HepG2 (cell line): ENCODE measurements around the gene CSNK1G1. TPM values are rescaled to one million over a fixed set of nuclear protein-coding genes. Genes with fewer than 3 reads are reported as not detected.

ENCODE experiments used
- ATM ChIP-seq: fragments of 450-650 bp; IDR thresholded peaks from 2 replicates; pipeline ENCODE4 v1.7.1; 2017; ENCODE audit warnings: mild to moderate bottlenecking, borderline replicate concordance
- GATAD1 ChIP-seq: IDR thresholded peaks from 2 replicates; pipeline ENCODE4 v1.6.1; 2016; ENCODE audit warnings: missing genetic modification reagents, missing compliant biosample characterization
- GZF1 ChIP-seq: sonication (generic); formaldehyde crosslinking; IDR thresholded peaks from 2 replicates; pipeline ENCODE4 v1.5.1; 2020; ENCODE audit warnings: mild to moderate bottlenecking, missing genetic modification reagents
- HOXA7 ChIP-seq: sonication (generic); formaldehyde crosslinking; IDR thresholded peaks from 2 replicates; pipeline ENCODE4 v1.8.1; 2022; ENCODE audit warnings: mild to moderate bottlenecking, missing genetic modification reagents, moderate library complexity
- JUND ChIP-seq: sonication (generic); formaldehyde crosslinking; IDR thresholded peaks from 2 replicates; pipeline ENCODE4 v1.8.0; 2022; ENCODE audit warnings: mild to moderate bottlenecking, missing genetic modification reagents
- MAFF ChIP-seq: IDR thresholded peaks from 2 replicates; pipeline ENCODE4 v1.6.1; 2011; ENCODE audit warnings: low read depth, low read length, improper control_type of control experiment
- MLLT10 ChIP-seq: sonication (generic); formaldehyde crosslinking; IDR thresholded peaks from 2 replicates; pipeline ENCODE4 v1.4.0; 2020; ENCODE audit warnings: missing genetic modification reagents
- NFKB2 ChIP-seq: sonication (generic); formaldehyde crosslinking; IDR thresholded peaks from 2 replicates; pipeline ENCODE4 v1.4.0; 2020; ENCODE audit warnings: missing genetic modification reagents, borderline replicate concordance
- PHB2 ChIP-seq: fragments of 450-650 bp; IDR thresholded peaks from 2 replicates; pipeline ENCODE4 v1.6.1; 2018; ENCODE audit not compliant: partially characterized antibody
- SIN3A ChIP-seq: IDR thresholded peaks from 2 replicates; pipeline ENCODE4 v1.6.1; 2011; ENCODE audit warnings: low read depth, mild to moderate bottlenecking, control low read depth, low read length, borderline replicate concordance
- SMAD3 ChIP-seq: sonication (generic); formaldehyde crosslinking; IDR thresholded peaks from 2 replicates; pipeline ENCODE4 v1.4.0; 2020; ENCODE audit warnings: missing genetic modification reagents
- SYNCRIP ChIP-seq: fragments of 200-400 bp; formaldehyde crosslinking; IDR thresholded peaks from 2 replicates; pipeline ENCODE4 v1.6.1; 2018; ENCODE audit warnings: mild to moderate bottlenecking, low read depth, low read length; ENCODE audit not compliant: insufficient read depth
- ZBTB10 ChIP-seq: sonication (generic); formaldehyde crosslinking; IDR thresholded peaks from 2 replicates; pipeline ENCODE4 v1.4.0; 2020; ENCODE audit warnings: missing genetic modification reagents, borderline replicate concordance
- ZFP1 ChIP-seq: IDR thresholded peaks from 2 replicates; pipeline ENCODE4 v1.6.1; 2016
- ZFYVE20 ChIP-seq: sonication (generic); formaldehyde crosslinking; IDR thresholded peaks from 2 replicates; pipeline ENCODE4 v1.8.0; 2023; ENCODE audit warnings: low read depth, mild to moderate bottlenecking, moderate library complexity, missing genetic modification reagents, borderline replicate concordance
- ZNF24 ChIP-seq: fragments of 450-650 bp; IDR thresholded peaks from 2 replicates; pipeline ENCODE4 v1.6.1; 2017; ENCODE audit warnings: antibody characterized with exemption, mild to moderate bottlenecking
- ZNF44 ChIP-seq: sonication (generic); formaldehyde crosslinking; IDR thresholded peaks from 2 replicates; pipeline ENCODE4 v1.5.1; 2020; ENCODE audit warnings: mild to moderate bottlenecking, missing genetic modification reagents
- ZNF446 ChIP-seq: sonication (generic); formaldehyde crosslinking; IDR thresholded peaks from 2 replicates; pipeline ENCODE4 v1.5.0; 2020; ENCODE audit warnings: mild to moderate bottlenecking, missing genetic modification reagents
- ZNF510 ChIP-seq: sonication (generic); formaldehyde crosslinking; IDR thresholded peaks from 2 replicates; pipeline ENCODE4 v1.4.0; 2020; ENCODE audit warnings: low read depth, mild to moderate bottlenecking, missing genetic modification reagents
- ZNF547 ChIP-seq: sonication (generic); formaldehyde crosslinking; IDR thresholded peaks from 2 replicates; pipeline ENCODE4 v1.5.1; 2020; ENCODE audit warnings: mild to moderate bottlenecking, missing genetic modification reagents
- ZNF605 ChIP-seq: sonication (generic); formaldehyde crosslinking; IDR thresholded peaks from 2 replicates; pipeline ENCODE4 v1.8.0; 2022; ENCODE audit warnings: mild to moderate bottlenecking, missing genetic modification reagents
- polyA plus RNA-seq, 8 experiments: library from polyadenylated mRNA; depleted of rRNA in 3 of 8; stranded (reverse) in 7 of 8; unstranded in 1 of 8; fragments of >200 nt; fragmentation: Illumina TruSeq in 4 of 8; extraction: Trizol in 4 of 8; gene quantifications; 2 replicates each; pipeline versions ENCODE4 v1.2.1 to v1.2.3, GENCODE V29; 2011 to 2016; ENCODE audit warnings: low read depth in 4 of 8, missing spikeins in 1 of 8, mixed read lengths in 1 of 8; ENCODE audit not compliant: insufficient read depth in 1 of 8
- total RNA-seq, 5 experiments: library from RNA; depleted of rRNA; stranded (reverse); fragments of >200 nt; fragmentation: Illumina TruSeq; extraction: Trizol; gene quantifications; 2 replicates each; pipeline ENCODE4 v1.2.3, GENCODE V29; 2016; ENCODE audit warnings: low read depth in 1 of 5
- TF ChIP-seq, protein P1 (sequence below): IDR thresholded peaks from 2 replicates; pipeline ENCODE4 v1.6.1; 2016; ENCODE audit warnings: low read depth, missing genetic modification reagents, missing compliant biosample characterization
- TF ChIP-seq, protein P2 (sequence below): sonication (generic); formaldehyde crosslinking; IDR thresholded peaks from 2 replicates; pipeline ENCODE4 v1.4.0; 2020; ENCODE audit warnings: missing genetic modification reagents, low read depth, mild to moderate bottlenecking, borderline replicate concordance

Gene CSNK1G1
- total and polyA plus RNA-seq, 2 of the 13 experiments (the other 11 are each of a cell fraction or from before 2014, with no cell fraction given): 8.5 to 12.6 TPM

GRCh38 chr15:64355944-64356709, at the start of gene CSNK1G1 (continued):
- TF ChIP-seq ZBTB10 (CRISPR knock-in tag): no peak
- TF ChIP-seq MLLT10 (CRISPR knock-in tag): no peak
- TF ChIP-seq NFKB2 (CRISPR knock-in tag): peak; percentile 11; the same call in 1 of the 2 replicates
- no peak for TF ChIP-seq ATM
- TF ChIP-seq JUND: no peak
- TF ChIP-seq ZNF44 (CRISPR knock-in tag): no peak
- no peak for TF ChIP-seq ZNF547 (CRISPR knock-in tag)
- TF ChIP-seq HOXA7 (CRISPR knock-in tag): no peak
- no peak for TF ChIP-seq ZFYVE20 (CRISPR knock-in tag)
- no peak for TF ChIP-seq GZF1 (CRISPR knock-in tag)
- TF ChIP-seq MAFF: no peak
- TF ChIP-seq SYNCRIP: no peak
- no peak for TF ChIP-seq ZFP1
- TF ChIP-seq SMAD3 (CRISPR knock-in tag): 0 out of 2 replicates have a peak, but pooled peaks have one; percentile 33
- TF ChIP-seq, protein P1, sequence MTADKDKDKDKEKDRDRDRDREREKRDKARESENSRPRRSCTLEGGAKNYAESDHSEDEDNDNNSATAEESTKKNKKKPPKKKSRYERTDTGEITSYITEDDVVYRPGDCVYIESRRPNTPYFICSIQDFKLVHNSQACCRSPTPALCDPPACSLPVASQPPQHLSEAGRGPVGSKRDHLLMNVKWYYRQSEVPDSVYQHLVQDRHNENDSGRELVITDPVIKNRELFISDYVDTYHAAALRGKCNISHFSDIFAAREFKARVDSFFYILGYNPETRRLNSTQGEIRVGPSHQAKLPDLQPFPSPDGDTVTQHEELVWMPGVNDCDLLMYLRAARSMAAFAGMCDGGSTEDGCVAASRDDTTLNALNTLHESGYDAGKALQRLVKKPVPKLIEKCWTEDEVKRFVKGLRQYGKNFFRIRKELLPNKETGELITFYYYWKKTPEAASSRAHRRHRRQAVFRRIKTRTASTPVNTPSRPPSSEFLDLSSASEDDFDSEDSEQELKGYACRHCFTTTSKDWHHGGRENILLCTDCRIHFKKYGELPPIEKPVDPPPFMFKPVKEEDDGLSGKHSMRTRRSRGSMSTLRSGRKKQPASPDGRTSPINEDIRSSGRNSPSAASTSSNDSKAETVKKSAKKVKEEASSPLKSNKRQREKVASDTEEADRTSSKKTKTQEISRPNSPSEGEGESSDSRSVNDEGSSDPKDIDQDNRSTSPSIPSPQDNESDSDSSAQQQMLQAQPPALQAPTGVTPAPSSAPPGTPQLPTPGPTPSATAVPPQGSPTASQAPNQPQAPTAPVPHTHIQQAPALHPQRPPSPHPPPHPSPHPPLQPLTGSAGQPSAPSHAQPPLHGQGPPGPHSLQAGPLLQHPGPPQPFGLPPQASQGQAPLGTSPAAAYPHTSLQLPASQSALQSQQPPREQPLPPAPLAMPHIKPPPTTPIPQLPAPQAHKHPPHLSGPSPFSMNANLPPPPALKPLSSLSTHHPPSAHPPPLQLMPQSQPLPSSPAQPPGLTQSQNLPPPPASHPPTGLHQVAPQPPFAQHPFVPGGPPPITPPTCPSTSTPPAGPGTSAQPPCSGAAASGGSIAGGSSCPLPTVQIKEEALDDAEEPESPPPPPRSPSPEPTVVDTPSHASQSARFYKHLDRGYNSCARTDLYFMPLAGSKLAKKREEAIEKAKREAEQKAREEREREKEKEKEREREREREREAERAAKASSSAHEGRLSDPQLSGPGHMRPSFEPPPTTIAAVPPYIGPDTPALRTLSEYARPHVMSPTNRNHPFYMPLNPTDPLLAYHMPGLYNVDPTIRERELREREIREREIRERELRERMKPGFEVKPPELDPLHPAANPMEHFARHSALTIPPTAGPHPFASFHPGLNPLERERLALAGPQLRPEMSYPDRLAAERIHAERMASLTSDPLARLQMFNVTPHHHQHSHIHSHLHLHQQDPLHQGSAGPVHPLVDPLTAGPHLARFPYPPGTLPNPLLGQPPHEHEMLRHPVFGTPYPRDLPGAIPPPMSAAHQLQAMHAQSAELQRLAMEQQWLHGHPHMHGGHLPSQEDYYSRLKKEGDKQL: no peak
- no peak for TF ChIP-seq ZNF510 (CRISPR knock-in tag)
- TF ChIP-seq ZNF605 (CRISPR knock-in tag): peak; percentile 51
- TF ChIP-seq PHB2: no peak
- no peak for TF ChIP-seq ZNF446
- TF ChIP-seq ZNF24: no peak
- TF ChIP-seq SIN3A: peak; percentile 99
- TF ChIP-seq, protein P2, sequence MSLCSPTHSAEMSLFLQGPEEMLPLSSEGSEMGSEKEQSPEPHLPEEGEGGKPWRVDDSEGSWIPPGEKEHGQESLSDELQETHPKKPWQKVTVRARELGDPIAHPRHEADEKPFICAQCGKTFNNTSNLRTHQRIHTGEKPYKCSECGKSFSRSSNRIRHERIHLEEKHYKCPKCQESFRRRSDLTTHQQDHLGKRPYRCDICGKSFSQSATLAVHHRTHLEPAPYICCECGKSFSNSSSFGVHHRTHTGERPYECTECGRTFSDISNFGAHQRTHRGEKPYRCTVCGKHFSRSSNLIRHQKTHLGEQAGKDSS: 0 out of 2 replicates have a peak, but pooled peaks have one; percentile 32
- peak; percentile 86 for TF ChIP-seq GATAD1 (CRISPR knock-in tag)
